Activated CD4-positive, alpha-beta T cell treated with anti-CD3 and anti-CD28 coated beads, Interleukin-2, Interleukin-4, amounts not matched to agents 100 ng/mL and 50 ng/mL, durations not matched to agents 16 hours and 8 hours (primary cell): ENCODE results near the gene RTP2.

Source experiments
- DNase-seq: peaks from one replicate; pipeline ENCODE4 v3.0.0-alpha.2; 2020; ENCODE audit warnings: low spot score

The RTP2 gene

DNA sequence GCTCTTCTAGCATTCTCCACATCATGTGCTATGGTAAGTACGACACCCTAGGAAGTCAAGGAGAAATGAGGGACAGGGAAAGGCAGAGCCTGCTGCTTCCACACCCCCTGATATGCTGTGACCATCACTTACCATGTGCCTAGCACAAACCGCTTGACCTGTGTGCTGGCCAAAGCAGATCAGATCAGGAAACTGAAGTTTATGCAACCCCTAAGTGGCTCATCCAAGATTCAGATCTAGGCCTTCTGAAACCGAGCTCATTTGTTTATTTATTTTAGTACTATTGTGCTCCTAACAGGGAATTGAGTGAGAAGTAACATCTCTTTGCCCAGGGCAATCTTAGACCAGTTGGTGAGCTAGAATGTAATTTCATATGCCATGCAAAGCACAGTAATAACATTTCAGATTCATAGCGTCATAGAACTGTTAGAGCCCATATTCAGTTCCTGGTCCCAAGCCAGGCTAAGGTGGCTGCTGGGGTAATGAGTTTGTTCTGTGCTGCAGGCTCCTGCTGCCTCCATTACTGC is at the start of gene RTP2:
Gene RTP2, minus strand, starts transcription at position 51 of the 527 bp plus-strand sequence. CDS start 429 bp downstream, outside the sequence.
- no peak for DNase-seq

DNA sequence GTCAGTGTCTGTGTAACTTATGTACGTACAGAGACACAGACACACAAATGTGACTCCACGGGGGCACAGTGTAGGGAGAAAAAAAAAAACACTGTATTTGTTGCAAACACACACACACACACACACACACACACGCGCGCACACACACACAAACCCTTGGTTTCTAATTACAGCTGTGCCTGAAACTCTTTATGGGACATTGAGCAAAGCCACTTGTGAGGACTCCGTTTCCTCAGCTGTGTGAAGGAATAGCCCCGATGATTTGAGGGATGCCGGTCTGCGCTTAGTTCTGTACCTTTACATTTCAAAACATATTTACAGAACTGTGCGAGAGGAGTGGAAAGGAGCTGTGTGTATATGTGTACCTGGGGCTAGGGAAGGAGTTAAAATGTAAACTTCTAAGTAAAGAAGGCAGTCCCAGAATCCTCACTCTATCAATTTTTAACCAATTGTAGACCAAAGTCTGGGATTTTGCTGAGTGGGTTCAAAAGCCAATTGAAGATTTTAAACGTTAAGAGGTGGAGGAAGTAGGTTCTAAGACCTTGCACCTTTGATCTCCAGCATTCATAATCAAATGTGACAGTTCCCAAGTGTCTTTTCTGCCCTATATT is 48.3 kb upstream of the RTP2 start:
- no peak for DNase-seq

DNA sequence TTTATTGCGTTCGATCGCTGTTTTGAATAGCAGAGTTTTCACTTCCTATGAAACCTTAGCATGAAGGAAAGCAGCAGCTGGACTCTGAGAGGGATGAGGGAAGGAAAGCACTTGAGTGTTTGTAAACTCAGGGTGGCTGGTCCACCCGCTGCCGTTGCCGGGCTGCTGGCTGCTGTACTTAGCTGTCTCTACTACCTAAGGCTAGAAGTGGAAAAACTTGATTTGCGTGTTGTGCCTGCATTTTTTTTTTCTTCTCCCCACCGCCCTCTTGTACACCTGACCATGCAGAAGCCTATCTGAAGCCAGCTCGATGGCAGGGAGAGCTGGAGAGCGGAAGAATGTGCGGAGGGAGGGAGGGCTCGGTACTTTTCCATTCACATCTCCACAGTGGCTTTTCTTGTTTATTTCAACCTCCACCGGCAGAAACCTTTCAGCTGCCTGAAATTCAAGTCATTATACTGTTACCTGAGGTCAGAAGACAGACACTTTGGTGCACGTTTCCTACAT is 47.7 kb upstream of the RTP2 start:
- DNase-seq, result no peak

DNA sequence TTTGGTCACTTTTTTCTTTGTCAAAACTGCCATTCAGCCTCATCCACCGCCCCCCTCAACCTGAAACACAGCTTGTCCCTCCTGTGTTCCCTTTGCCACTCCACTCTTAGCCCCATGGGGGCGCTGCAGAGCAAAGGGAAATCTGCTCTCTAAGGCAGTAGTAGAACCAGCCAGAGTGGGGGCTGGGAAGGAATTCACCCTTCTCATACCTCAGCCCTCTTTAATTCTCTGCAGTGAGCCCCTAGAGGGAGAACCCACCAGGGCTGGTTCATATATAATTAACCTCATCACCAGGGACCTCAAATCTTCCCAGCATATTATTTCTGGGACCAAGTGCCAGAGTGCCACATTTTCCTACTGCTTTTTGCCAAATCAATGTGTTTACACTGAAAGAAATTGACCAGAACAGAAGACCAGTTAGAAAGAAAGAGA is 45.7 kb upstream of the RTP2 start:
- DNase-seq, result peak; percentile 96

DNA sequence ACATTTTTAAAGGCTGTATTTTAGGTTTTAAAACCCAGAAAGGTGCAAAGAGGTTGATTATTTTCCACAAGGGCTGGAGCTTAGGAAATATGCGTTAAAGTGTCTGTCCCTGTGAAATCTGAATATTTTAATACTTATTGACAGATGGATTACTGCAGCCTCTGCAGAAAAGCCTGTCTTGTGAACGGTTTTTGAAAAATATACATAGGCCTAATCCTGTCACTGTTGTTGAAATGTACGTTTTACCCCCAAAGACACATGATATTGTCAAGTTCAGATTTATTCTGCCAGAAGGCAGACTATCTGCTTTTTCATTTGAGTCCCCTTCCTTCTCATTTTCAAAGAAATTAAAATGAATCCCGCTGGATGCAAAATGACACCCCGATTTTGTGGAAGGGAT is 45.1 kb upstream of the RTP2 start:
- DNase-seq, result no peak

GRCh38 chr3:187746442-187747281 is 44.3 kb upstream of the RTP2 start:
- DNase-seq, result peak; percentile 34

- DNase-seq, result no peak
Observed at GRCh38 chr3:187746059-187746441, 43.7 kb upstream of the RTP2 start.

DNA sequence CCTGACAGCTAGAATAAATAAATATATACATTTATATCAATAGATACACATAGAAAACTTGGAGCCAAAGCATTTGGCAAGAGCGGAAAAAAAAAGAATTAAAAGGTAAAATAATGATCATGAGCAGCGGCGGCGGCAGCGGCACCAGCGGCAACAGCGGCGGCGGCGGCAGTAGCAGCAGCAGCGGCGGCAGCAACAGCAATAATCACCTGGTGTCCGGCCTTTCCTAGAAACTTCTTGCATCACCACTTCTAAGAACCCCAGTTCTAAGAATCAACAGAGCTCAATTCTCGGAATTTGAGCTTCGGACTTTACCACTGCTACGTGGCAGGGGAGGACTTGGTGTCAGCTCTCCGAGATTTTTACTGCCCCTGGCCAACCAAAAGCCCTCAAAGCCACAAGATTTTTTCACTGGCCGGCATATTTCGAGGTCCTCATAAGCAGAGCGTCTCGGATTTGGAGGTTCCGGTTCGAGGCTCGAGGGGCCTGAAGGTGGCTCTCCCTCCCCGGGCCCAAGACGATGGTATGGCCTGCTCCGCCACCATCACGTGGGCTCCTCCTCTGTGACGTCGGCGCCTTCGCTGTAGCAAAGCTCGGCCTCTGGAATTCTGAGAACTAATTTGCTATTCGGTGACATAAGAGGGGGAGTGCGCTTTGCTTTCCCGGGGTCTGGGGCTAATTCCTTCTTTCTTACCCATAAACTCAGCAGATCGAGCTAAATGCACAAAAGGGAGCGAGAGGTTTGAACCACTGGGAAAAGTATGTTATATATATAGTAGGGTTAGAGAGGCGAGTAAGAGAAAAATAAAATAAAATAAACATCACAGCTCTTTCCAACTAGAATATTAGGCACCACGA is 43.1 kb upstream of the RTP2 start, which contains the start of gene BCL6:
Gene BCL6, minus strand, starts transcription at position 268 of the 858 bp plus-strand sequence. CDS start 11,775 bp downstream, outside the sequence.
- DNase-seq, result peak; percentile 94

DNA sequence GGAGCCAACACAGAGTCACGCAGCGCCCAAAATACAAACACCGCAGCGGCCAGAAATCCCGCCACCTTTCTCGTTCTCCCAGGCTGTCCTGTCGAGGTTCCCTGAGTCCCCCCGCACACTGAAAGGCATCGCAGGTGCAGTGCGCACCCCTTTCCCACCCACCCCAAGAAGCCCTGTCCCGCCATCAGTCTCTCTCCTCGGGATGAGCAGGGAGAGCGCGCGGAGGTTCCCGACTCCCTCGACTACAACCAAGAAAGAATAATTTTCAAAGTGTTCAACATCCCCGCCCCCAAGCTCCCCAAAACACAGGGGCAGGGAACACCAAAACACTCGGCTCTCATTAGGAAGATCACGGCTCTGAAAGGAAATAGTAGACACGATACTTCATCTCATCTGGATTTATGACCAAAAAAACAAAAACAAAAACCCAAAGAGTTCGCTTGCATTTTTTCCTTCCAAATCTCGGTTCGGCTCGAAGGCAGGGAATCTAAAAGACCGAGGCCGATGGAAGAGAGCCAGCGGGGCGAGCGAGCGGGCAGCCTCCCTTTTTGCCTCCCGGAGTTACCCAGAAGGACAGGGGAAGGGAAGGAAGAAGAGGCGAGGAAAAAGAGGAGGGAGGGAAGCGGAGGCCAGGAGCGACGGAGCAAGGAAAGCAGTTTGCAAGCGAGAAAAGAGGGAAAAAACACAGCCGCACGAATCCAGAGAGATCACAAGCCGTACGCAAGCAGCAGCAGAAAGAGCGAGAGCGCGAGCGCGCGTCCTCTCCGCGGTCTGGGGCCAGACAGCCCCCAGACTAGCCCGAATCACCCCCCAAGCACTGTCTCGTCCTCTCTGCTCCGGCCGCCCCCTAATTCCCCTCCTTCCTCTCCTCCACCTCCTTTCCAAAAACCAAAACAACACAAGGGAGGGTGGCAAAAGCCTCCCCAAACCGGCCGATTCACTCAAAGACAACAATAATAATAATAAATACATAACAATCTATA is 42.1 kb upstream of the RTP2 start:
- DNase-seq, result peak; percentile 47

DNA sequence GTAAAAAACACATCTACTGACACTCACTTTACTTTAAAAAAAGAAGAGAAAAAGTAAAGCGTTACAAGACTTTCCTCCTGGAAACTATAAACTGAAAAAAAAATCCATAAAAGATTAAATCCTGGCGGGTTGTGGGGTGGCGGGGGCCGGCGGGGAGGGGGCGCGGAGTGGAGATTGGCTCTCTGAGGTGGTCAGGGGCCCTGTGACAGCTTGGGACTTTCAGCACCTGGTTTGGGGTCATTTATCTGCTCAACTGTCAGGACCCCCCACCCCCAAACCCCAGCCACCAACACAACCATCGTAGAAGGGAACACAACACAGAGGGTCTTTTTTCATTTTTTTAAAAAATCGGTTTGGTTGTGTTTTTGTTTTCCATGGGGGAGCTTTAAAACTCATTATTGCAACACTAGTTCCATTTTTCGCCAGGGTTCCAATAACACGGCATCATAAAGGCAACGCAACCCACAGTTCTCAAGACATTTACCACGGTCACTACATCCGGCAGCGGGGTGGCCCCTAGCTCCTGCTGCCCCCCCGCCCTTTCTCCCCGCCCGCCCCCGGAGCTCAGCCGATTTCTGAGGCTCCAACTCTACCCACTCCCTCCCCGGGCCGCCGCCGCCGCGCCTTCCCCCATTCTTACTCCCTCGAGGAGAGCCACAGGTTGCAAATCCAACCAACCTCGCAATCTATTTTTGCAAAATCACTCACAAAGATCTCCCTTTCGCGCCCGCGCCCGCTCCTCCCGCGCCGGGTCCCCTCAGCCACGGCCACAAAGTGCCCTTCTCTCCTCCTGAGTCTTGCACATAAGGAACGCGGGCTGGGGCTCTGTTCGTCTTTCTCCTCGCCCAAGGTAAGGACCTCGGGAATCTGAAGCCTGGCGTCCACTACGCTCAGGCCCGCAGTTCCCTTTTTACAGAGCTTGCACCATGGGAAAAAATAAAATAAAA is 41.1 kb upstream of the RTP2 start:
- peak; percentile 44 for DNase-seq

GRCh38 chr3:187742351-187743171 is 40.2 kb upstream of the RTP2 start:
- peak; percentile 27 for DNase-seq

DNA sequence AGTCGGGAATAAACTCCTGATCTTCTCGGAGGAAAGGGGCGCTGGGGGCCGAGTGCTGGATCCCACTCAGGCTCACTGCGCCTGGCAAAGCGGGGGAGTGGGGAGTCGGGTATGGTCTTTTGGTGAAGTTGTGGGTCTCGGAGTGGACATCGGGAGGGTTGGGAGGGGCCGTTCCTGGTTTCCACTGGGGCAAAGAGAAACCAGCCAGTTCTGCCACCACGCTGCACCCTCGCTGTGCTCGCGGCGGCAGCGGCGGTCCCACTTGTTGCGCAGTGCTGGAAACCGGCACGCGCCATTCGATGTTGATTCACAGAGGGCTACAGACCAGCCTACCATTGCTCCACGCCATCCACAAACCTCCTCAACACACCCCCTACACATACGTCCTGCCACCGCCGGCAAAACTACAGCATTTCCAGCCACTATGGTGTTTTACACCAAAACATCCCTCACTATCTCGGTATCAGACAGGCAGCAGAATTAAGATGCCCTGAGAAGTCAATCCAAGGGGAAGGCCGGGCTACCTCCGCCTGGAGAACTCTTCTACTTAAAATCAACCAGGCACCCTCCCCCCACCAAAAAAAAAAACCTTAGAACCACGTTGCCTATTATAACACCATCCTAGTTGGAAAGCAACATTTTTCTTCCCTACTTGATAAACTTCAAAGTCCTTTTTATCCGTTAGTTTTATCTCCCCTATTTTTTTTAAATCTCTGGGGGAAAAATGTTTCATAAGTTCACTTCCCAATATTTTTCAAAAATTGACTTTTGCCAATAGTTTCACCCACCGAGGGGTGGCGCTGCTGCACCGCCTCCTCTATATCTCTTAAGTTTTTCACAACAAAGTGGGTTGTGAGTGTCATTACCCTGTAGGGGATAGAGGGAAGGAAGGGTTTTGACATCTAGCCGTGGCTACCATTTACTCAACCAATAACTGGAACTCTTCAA is 39.3 kb upstream of the RTP2 start:
- DNase-seq, result peak; percentile 79

- DNase-seq, result peak; percentile 64
Observed at GRCh38 chr3:187740421-187741399, 38.4 kb upstream of the RTP2 start.

DNA sequence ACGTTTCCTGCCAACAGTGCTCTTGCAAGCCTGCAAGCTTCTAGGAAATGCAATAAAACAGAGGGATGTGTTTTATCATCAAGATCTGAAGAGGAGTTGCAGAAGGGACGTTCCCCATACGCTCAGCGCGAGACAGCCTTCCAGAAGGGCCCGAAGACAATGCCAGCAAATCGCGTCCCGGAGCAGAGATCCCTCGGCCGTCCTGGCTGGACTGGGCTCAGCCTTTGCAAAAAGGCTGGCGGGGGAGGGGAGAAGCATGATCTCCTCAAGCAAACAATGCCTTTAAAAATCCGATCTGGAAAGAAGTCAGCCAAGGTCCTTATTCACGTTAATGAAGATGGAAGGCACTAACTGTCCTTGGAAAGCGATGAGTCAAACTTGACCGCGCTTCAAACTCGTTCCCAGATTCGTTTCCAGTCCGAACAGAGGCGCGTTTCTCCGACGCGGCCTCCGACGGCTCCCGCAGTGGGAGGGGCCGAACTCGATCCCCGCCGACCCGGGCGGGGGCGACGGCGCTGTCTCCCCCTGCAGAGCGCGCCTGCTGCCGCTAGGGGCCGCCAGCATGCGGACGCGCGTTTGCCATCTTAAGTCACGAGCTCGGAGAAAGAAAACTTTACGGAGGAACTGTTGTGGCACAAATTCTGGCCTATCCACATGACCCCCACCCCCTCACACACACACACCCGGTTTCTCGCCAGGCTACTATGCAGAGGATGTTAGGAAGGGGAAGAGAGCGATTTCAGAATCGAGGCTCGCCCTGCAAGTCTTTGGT is 37.4 kb upstream of the RTP2 start:
- DNase-seq, result peak; percentile 87

DNA sequence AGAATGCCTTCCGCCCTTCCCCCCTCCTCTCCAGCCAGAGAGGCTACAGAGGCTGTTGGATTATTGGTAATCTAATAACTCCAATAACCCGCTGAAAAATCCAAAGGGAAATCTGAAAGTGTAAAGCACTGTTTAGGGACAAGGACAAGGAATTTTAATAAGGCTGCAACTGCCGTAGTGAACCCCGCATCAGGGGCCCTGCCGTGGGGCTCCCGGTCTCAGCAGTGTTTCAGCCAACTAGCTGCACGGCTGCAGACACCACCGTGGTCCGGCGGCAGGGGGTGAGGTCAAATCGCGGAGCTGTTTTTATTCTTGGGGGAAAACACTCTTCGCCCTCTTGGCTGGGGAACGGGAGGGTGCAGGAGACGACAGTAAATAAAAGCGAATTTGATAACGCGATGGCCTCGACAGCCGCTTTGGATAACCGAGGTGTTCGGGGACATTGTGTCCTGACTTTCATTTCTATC is 36.8 kb upstream of the RTP2 start:
- DNase-seq, result peak; percentile 34
